OCI-LY7 (cell line): ENCODE results near the gene ATP4A.

ENCODE experiments used
- EZH2phosphoT487 ChIP-seq: fragments of 200-600 bp; sonication (generic); IDR thresholded peaks from 2 replicates; pipeline ENCODE4 v1.6.1; 2018; ENCODE audit warnings: low read depth, borderline replicate concordance, mild to moderate bottlenecking, mixed run types, antibody characterized with exemption, low read length, moderate library complexity, mixed read lengths
- TF ChIP-seq, protein P1 (sequence below): fragments of 200-600 bp; sonication (generic); conservative IDR thresholded peaks from 2 replicates; pipeline ENCODE4 v1.5.1; 2014; ENCODE audit warnings: mild to moderate bottlenecking, antibody characterized with exemption, low read length, moderate library complexity, mixed read lengths

- TF ChIP-seq, protein P1, sequence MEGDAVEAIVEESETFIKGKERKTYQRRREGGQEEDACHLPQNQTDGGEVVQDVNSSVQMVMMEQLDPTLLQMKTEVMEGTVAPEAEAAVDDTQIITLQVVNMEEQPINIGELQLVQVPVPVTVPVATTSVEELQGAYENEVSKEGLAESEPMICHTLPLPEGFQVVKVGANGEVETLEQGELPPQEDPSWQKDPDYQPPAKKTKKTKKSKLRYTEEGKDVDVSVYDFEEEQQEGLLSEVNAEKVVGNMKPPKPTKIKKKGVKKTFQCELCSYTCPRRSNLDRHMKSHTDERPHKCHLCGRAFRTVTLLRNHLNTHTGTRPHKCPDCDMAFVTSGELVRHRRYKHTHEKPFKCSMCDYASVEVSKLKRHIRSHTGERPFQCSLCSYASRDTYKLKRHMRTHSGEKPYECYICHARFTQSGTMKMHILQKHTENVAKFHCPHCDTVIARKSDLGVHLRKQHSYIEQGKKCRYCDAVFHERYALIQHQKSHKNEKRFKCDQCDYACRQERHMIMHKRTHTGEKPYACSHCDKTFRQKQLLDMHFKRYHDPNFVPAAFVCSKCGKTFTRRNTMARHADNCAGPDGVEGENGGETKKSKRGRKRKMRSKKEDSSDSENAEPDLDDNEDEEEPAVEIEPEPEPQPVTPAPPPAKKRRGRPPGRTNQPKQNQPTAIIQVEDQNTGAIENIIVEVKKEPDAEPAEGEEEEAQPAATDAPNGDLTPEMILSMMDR, result no peak
- no peak for TF ChIP-seq EZH2phosphoT487
Observed at GRCh38 chr19:35565016-35565856, 1.8 kb upstream of the ATP4A start.
